Aorta (tissue), 5 donors: Measurements from ENCODE around the gene PLEKHA1. TPM values are rescaled to one million over a fixed set of nuclear protein-coding genes. Genes with fewer than 3 reads are reported as not detected.

Experiments used
- ATAC-seq: fragments of 200-7000 bp; cut with Tn5 transposase; one replicate; pipeline ENCODE4 v1.9.1; 2022; ENCODE audit warnings: moderate library complexity; ENCODE audit not compliant: low FRiP score
- DNase-seq, 2 donors: peaks; one replicate each; pipeline ENCODE4 v3.0.0-alpha.2; 2020
- H3K27ac ChIP-seq, 2 donors: one replicate each; pipeline ENCODE4 v1.5.1; 2013; ENCODE audit warnings: low read length in 2 of 2, mild to moderate bottlenecking in 2 of 2, moderate library complexity in 2 of 2, control low read depth in 1 of 2, inconsistent platforms in 1 of 2, low read depth in 1 of 2
- H3K27me3 ChIP-seq, 2 donors: one replicate each; pipeline ENCODE4 v1.6.1; 2013; ENCODE audit warnings: control low read depth in 1 of 2, low read length in 1 of 2, mild to moderate bottlenecking in 1 of 2, moderate library complexity in 1 of 2; ENCODE audit not compliant: insufficient read depth in 2 of 2, control insufficient read depth in 1 of 2
- H3K36me3 ChIP-seq, 2 donors: one replicate each; pipeline ENCODE4 v1.6.1; 2013; ENCODE audit warnings: control low read depth in 1 of 2, low read length in 1 of 2, mild to moderate bottlenecking in 1 of 2; ENCODE audit not compliant: insufficient read depth in 2 of 2, control insufficient read depth in 1 of 2
- H3K4me1 ChIP-seq, 2 donors: one replicate each; pipeline ENCODE4 v1.6.1; 2013; ENCODE audit warnings: low read length in 2 of 2, control low read depth in 1 of 2, mild to moderate bottlenecking in 1 of 2, moderate library complexity in 1 of 2; ENCODE audit not compliant: insufficient read depth in 2 of 2, control insufficient read depth in 1 of 2
- H3K4me3 ChIP-seq, 2 donors: one replicate each; pipeline ENCODE4 v1.5.1; 2013; ENCODE audit warnings: low read length in 2 of 2, control low read depth in 1 of 2, mild to moderate bottlenecking in 1 of 2
- H3K9me3 ChIP-seq: one replicate; pipeline ENCODE4 v1.6.1; 2013; ENCODE audit warnings: mild to moderate bottlenecking, low read length; ENCODE audit not compliant: control insufficient read depth
- WGBS, 2 donors: extraction: QIAGEN DNeasy Blood & Tissue Kit; methylation state at CpG; one replicate each; pipeline ENCODE4 v1.1.7; 2013; 5-methylcytosine and 5-hydroxymethylcytosine counted together
- intact Hi-C, 2 donors: fragments of 100-400 bp; cut with DNase I; formaldehyde crosslinking; loops; one replicate each; pipeline versions ENCODE4 v1.14.2 to v1.15.0; 2022
- long read RNA-seq, 2 donors: library from polyadenylated mRNA; unstranded; transcript quantifications; one replicate each; pipeline ENCODE4 v2.0.0, GENCODE V29; 2020 to 2021
- polyA plus RNA-seq, 2 donors: library from polyadenylated mRNA; stranded (reverse); fragments of 200-250 nt; gene quantifications; one replicate each; pipeline ENCODE4 v1.2.3, GENCODE V29; 2013
- total RNA-seq, 2 donors: library from RNA; stranded (reverse); fragmentation: NEBNext Ultra II Directional; extraction: Animal tissue kit (Norgen Biotek cat#: 25700); gene quantifications; one replicate each; pipeline ENCODE4 v1.2.1, GENCODE V29; 2021
- donor health status: healthy with polysubstance abuse.
- donor health status: Bipolar disorder and iron deficiency.
- donor health status: DM: no; HTN: no; CAD: no.
- donor health status: DM: no; HTN: no; CAD: no.
- donor health status: DM: yes; HTN: yes; CAD: no.

PLEKHA1 gene
- 10 to 100 TPM; 39.8 to 46.1 TPM for total RNA-seq
- polyA plus RNA-seq, result 10 to 100 TPM; 16.3 to 17.0 TPM
- long read RNA-seq, donor 1, full-length matches to known transcripts, result 8 of 151 reads
- long read RNA-seq, donor 1, partial matches to known transcripts, result 12 of 151 reads
- long read RNA-seq, donor 1, other reads (novel, unspliced or antisense), result 131 of 151 reads
- long read RNA-seq, donor 2, partial matches to known transcripts, result 4 of 28 reads
- long read RNA-seq, donor 2, other reads (novel, unspliced or antisense), result 24 of 28 reads

GRCh38 chr10:122374237-122374858, at the start of gene PLEKHA1:
Gene PLEKHA1, plus strand, starts transcription at chr10:122374708. Its CDS starts 18,493 bp downstream, at chr10:122393201.
- H3K27me3 ChIP-seq, result no peaks in the 10 kb centered on the region
- ATAC-seq, result peak; percentile 97
- H3K4me1 ChIP-seq, result no peaks in the 10 kb centered on the region
- H3K4me3 ChIP-seq, result peak within 1 kb of the TSS; percentile 67 to 77
- intact Hi-C loops, result loop anchor here in 1 of 2 donors (2.0 to 5.0 kb wide), 2 partner anchors 67 to 124 kb away; no protein-coding TSS in a partner anchor
- H3K9me3 ChIP-seq, result no peaks in the 10 kb centered on the region
- 0% methylated on average over 68 to 71 of the region's 71 CpGs for WGBS, 2 donors
- DNase-seq, result peak; percentile 97 to 99
- no peaks in the 10 kb centered on the region for H3K36me3 ChIP-seq
- H3K27ac ChIP-seq, result peak within 1 kb of the TSS; percentile 65 to 89

DNA sequence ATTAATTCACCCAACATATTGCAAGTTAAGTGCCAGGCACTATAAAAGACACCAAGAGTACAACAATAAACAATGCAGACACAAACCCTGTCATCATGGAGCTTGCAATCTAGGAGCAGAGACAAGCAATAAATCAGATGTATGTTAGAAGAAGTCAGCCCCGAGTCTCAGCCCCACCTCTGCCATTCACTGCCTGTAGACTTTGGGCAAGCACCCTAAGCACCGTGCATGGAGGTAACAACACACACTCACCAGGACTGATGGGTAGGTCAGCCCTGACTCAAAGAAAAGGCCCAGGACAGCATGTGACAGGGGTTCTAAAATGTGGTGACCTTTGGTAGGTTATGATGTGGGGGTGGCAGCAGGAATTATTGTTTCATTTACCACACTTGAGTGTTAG, 49.3 kb upstream of the PLEKHA1 start:
- no peaks in the 10 kb centered on the region for H3K27me3 ChIP-seq
- H3K27ac ChIP-seq, result no peak overlapping the region
- WGBS, 2 donors, result 91 to 93% methylated on average over 2 of the region's 2 CpGs
- DNase-seq (no peak), ATAC-seq (no peak)
- no peaks in the 10 kb centered on the region for H3K9me3 ChIP-seq
- H3K4me1 ChIP-seq, result no peaks in the 10 kb centered on the region
- H3K4me3 ChIP-seq, result no peak overlapping the region
- H3K36me3 ChIP-seq, result no peaks in the 10 kb centered on the region
- intact Hi-C loops, result no loop called here

DNA sequence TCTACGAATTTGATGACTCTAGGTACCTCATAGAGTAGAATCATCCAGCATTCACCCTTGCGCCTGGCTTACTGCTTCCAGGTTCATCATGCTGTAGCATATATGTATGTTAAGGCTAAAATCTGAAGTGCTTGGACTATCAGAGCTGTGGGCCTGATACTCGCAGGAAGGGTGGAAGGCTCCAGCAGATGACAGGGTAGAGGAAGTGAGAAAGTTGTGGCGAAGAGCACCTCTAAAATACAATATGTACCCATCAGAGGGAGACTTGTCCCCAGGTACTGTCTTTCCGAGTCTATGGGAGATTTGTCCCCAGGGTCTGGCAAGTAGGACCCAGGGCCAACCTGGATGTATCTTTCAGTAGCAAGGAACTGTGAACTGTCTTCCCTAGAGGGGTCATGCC, 48.1 kb upstream of the PLEKHA1 start:
- H3K27me3 ChIP-seq, result no peaks in the 10 kb centered on the region
- DNase-seq, result no peak
- no peaks in the 10 kb centered on the region for H3K36me3 ChIP-seq
- H3K27ac ChIP-seq, result no peak overlapping the region
- no peak for ATAC-seq
- no peak overlapping the region for H3K4me3 ChIP-seq
- no peaks in the 10 kb centered on the region for H3K9me3 ChIP-seq
- WGBS, 2 donors, result 96 to 98% methylated on average over 5 of the region's 5 CpGs
- intact Hi-C loops, result no loop called here
- H3K4me1 ChIP-seq, result no peaks in the 10 kb centered on the region

GRCh38 chr10:122326806-122327205, 47.7 kb upstream of the PLEKHA1 start:
- Histone ChIP-seq H3K9me3 (no peaks in the 10 kb centered on the region), H3K4me1 (no peaks in the 10 kb centered on the region), H3K27me3 (no peaks in the 10 kb centered on the region), H3K27ac (no peak overlapping the region), H3K36me3 (no peaks in the 10 kb centered on the region), H3K4me3 (no peak overlapping the region)
- intact Hi-C loops, result no loop called here
- ATAC-seq (no peak), DNase-seq (no peak)
- 83 to 88% methylated on average over 6 of the region's 6 CpGs for WGBS, 2 donors

GRCh38 chr10:122327237-122328206, 47.0 kb upstream of the PLEKHA1 start:
- DNase-seq (no peak), ATAC-seq (no peak)
- Histone ChIP-seq H3K27me3 (no peaks in the 10 kb centered on the region), H3K9me3 (no peaks in the 10 kb centered on the region), H3K27ac (no peak overlapping the region), H3K36me3 (no peaks in the 10 kb centered on the region), H3K4me1 (no peaks in the 10 kb centered on the region), H3K4me3 (no peak overlapping the region)
- WGBS, 2 donors, result 90 to 91% methylated on average over 16 of the region's 16 CpGs
- intact Hi-C loops, result no loop called here

- ATAC-seq, result no peak
- H3K4me1 ChIP-seq, result no peaks in the 10 kb centered on the region
Measured at GRCh38 chr10:122328676-122329075, 45.8 kb upstream of the PLEKHA1 start.

GRCh38 chr10:122329416-122329815, 45.1 kb upstream of the PLEKHA1 start:
- H3K27ac ChIP-seq, result no peak overlapping the region
- no peak for ATAC-seq
- no peaks in the 10 kb centered on the region for H3K9me3 ChIP-seq
- no peaks in the 10 kb centered on the region for H3K4me1 ChIP-seq
- WGBS, 2 donors, result 85 to 86% methylated on average over 13 of the region's 13 CpGs
- no peak for DNase-seq
- no peak overlapping the region for H3K4me3 ChIP-seq
- no peaks in the 10 kb centered on the region for H3K27me3 ChIP-seq
- no peaks in the 10 kb centered on the region for H3K36me3 ChIP-seq
- intact Hi-C loops, result no loop called here

More at GRCh38 chr10:122328676-122329075, 45.8 kb upstream of the PLEKHA1 start:
- WGBS, 2 donors, result 70 to 82% methylated on average over 9 of the region's 9 CpGs
- Histone ChIP-seq H3K9me3 (no peaks in the 10 kb centered on the region), H3K4me3 (no peak overlapping the region), H3K27ac (no peak overlapping the region), H3K27me3 (no peaks in the 10 kb centered on the region), H3K36me3 (no peaks in the 10 kb centered on the region)
- DNase-seq, result no peak
- intact Hi-C loops, result no loop called here

DNA sequence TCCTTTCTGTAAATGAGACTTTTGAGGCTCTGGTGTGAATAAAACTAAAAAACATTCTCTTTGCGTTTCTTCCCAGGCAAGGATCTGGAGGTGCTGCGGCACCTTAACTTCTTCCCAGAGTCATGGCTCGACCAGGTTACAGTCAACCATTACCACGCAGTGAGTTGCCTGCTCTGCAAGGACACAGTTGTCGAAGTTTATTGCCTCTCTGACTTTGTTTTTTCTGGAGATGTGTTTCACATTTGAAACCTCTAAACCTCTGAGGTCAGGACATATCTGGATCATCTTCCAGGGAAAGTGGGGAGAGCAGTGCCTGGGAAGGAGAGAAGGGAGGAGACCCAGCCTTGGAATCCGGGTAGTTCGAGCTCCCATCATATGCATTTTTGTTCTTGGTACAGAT, 43.4 kb upstream of the PLEKHA1 start:
- no peaks in the 10 kb centered on the region for H3K27me3 ChIP-seq
- ATAC-seq, result no peak
- no peak overlapping the region for H3K27ac ChIP-seq
- no peak overlapping the region for H3K4me3 ChIP-seq
- H3K36me3 ChIP-seq, result no peaks in the 10 kb centered on the region
- intact Hi-C loops, result no loop called here
- WGBS, 2 donors, result 86% methylated on average over 7 of the region's 7 CpGs
- H3K4me1 ChIP-seq, result no peaks in the 10 kb centered on the region
- no peaks in the 10 kb centered on the region for H3K9me3 ChIP-seq
- no peak for DNase-seq
